Astrocyte (in vitro differentiated cells and primary cell): ENCODE measurements around the gene ZFP37.

ENCODE experiments used
- CTCF ChIP-seq: IDR thresholded peaks from 2 replicates; pipeline ENCODE4 v1.5.1; 2011; ENCODE audit warnings: low read depth, mild to moderate bottlenecking, inconsistent platforms, low read length, moderate library complexity; ENCODE audit not compliant: insufficient read depth
- EZH2 ChIP-seq: IDR thresholded peaks from 2 replicates; pipeline ENCODE4 v1.6.1; 2012; ENCODE audit warnings: mild to moderate bottlenecking, low read length, inconsistent platforms; ENCODE audit not compliant: insufficient read depth

- no peak for TF ChIP-seq EZH2
- no peak for TF ChIP-seq CTCF
Observed at GRCh38 chr9:113026200-113026599, 30.3 kb downstream of the ZFP37 start.
